ENCODE data around the gene PRRG1. TPM values are rescaled to one million over a fixed set of nuclear protein-coding genes. Genes with fewer than 3 reads are reported as not detected.

Gene PRRG1
- total RNA-seq, 1 experiment from 2014 or later: 10.5 TPM

DNA sequence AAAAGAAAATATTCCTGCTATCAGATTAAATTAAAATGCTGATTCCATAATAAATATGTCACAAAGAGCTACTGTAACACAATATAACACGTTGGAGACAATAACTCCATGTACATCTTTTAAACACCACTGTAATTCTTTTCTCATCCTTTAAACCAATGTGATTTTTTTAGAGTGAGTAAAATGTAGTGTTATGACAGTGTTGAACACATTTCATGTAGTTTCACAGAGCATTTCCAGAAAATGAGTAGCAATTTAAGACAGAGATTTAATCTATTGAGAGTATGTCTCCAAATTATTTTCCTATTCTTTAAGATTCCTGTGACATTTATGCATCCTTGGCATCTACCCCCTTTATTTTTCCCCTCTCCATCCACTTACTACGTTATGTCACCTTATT is 17.1 kb upstream of the PRRG1 start:
- POLR2A ChIA-PET: no interaction called here
- H3K4me3 Mint-ChIP-seq (ENCODE audit: unreplicated experiment): no peak overlapping the region
- intact Hi-C loops (cut with micrococcal nuclease): no loop called here

DNA sequence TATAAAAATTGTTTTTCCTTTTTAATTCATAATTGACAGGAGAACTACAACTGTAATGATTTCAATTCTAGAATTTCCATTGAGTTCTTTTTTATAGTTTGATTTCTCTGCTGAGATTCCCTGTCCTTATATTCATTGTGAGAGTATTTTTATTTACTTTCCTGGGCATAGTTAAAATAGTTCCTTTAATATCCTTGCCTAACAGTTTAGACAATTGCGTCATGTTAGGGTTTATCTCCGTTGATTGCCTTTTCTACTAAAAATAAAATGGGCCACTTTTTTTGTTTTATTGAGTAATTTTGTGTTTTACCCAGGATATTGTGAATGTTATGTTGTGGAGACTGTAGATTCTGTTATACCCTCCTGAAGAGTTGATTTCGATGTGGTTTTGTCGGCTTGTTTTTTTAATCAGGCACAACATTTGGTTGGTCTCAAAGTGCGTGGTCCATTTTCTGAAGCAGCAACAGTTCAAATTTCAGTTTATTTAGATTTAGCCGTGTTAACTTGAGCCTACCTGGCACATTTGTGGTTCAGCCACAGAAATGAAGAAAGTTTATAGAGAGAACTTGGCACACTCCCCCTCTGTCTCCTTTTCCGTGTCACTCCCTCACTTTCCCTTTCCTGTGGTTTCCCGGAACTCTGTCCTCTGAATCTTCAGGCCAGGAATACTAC is 16.0 kb upstream of the PRRG1 start:
- no peaks in the 10 kb centered on the region for H3K4me1 Mint-ChIP-seq (ENCODE audit: insufficient read depth, unreplicated experiment)
- no peak overlapping the region for H3K4me3 Mint-ChIP-seq (ENCODE audit: unreplicated experiment)
- TF ChIP-seq, protein P1, sequence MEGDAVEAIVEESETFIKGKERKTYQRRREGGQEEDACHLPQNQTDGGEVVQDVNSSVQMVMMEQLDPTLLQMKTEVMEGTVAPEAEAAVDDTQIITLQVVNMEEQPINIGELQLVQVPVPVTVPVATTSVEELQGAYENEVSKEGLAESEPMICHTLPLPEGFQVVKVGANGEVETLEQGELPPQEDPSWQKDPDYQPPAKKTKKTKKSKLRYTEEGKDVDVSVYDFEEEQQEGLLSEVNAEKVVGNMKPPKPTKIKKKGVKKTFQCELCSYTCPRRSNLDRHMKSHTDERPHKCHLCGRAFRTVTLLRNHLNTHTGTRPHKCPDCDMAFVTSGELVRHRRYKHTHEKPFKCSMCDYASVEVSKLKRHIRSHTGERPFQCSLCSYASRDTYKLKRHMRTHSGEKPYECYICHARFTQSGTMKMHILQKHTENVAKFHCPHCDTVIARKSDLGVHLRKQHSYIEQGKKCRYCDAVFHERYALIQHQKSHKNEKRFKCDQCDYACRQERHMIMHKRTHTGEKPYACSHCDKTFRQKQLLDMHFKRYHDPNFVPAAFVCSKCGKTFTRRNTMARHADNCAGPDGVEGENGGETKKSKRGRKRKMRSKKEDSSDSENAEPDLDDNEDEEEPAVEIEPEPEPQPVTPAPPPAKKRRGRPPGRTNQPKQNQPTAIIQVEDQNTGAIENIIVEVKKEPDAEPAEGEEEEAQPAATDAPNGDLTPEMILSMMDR (IDR thresholded peaks at IDR 0.05; ENCODE audit: unreplicated experiment): no peak
- intact Hi-C loops (cut with micrococcal nuclease): no loop called here
- H3K9me3 Mint-ChIP-seq (ENCODE audit: unreplicated experiment): no peaks in the 10 kb centered on the region
- peaks cover 23% of the 10 kb centered on the region for H3K27me3 Mint-ChIP-seq (ENCODE audit: insufficient read depth, unreplicated experiment)
- DNase-seq (ENCODE audit: unreplicated experiment): no peak
- CTCF ChIA-PET: no interaction called here
- no TSS peak for BruUV-seq (replicated peaks)
- no peaks in the 10 kb centered on the region for H3K36me3 Mint-ChIP-seq (ENCODE audit: insufficient read depth, unreplicated experiment)
- no peak overlapping the region for H3K27ac Mint-ChIP-seq (ENCODE audit: low read depth, unreplicated experiment)
- POLR2A ChIA-PET: no interaction called here

More for the DNA sequence above, 17.1 kb upstream of the PRRG1 start:
- Mint-ChIP-seq H3K36me3 (ENCODE audit: insufficient read depth, unreplicated experiment) (no peaks in the 10 kb centered on the region), H3K27me3 (ENCODE audit: insufficient read depth, unreplicated experiment) (peaks cover 21% of the 10 kb centered on the region), H3K4me1 (ENCODE audit: insufficient read depth, unreplicated experiment) (no peaks in the 10 kb centered on the region), H3K9me3 (ENCODE audit: unreplicated experiment) (no peaks in the 10 kb centered on the region), H3K27ac (ENCODE audit: low read depth, unreplicated experiment) (no peak overlapping the region)
- BruUV-seq (replicated peaks): no TSS peak
- no peak for DNase-seq (ENCODE audit: unreplicated experiment)
- TF ChIP-seq, protein P1 (IDR thresholded peaks at IDR 0.05; ENCODE audit: unreplicated experiment): no peak
- CTCF ChIA-PET: no interaction called here

DNA sequence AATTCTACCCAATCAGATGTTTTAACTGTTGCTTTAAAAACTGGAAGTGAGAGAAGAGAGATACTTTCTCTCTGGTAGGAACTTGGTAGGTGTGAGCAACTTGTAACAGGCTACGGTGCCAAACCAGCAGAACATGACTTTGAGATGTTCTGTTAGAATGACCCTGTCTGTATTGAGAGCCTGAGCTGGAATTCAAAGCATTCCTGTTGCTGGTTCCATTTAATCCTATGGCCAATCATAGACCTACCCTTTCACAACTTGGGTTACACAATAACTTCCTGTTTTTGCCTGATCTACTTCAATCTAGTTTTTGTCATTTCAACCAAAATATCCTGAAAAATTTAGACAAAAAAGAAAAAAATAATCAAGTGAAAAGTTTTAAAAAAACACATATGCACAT is 1.7 kb upstream of the PRRG1 start:
- TF ChIP-seq, protein P1 (IDR thresholded peaks at IDR 0.05; ENCODE audit: unreplicated experiment): no peak
- no TSS peak for BruUV-seq (replicated peaks)
- H3K9me3 Mint-ChIP-seq (ENCODE audit: unreplicated experiment): no peaks in the 10 kb centered on the region
- H3K36me3 Mint-ChIP-seq (ENCODE audit: insufficient read depth, unreplicated experiment): peaks cover 4% of the 10 kb centered on the region
- CTCF ChIA-PET: no interaction called here
- H3K27ac Mint-ChIP-seq (ENCODE audit: low read depth, unreplicated experiment): no peak overlapping the region
- intact Hi-C loops (cut with micrococcal nuclease): loop anchor here (10.0 kb wide), 1 partner anchor 137 kb away; no protein-coding TSS in a partner anchor
- peak; percentile 58 for DNase-seq (ENCODE audit: unreplicated experiment)
- H3K27me3 Mint-ChIP-seq (ENCODE audit: insufficient read depth, unreplicated experiment): peaks cover 51% of the 10 kb centered on the region
- peaks cover 20% of the 10 kb centered on the region for H3K4me1 Mint-ChIP-seq (ENCODE audit: insufficient read depth, unreplicated experiment)
- no peak overlapping the region for H3K4me3 Mint-ChIP-seq (ENCODE audit: unreplicated experiment)
- POLR2A ChIA-PET: no interaction called here

DNA sequence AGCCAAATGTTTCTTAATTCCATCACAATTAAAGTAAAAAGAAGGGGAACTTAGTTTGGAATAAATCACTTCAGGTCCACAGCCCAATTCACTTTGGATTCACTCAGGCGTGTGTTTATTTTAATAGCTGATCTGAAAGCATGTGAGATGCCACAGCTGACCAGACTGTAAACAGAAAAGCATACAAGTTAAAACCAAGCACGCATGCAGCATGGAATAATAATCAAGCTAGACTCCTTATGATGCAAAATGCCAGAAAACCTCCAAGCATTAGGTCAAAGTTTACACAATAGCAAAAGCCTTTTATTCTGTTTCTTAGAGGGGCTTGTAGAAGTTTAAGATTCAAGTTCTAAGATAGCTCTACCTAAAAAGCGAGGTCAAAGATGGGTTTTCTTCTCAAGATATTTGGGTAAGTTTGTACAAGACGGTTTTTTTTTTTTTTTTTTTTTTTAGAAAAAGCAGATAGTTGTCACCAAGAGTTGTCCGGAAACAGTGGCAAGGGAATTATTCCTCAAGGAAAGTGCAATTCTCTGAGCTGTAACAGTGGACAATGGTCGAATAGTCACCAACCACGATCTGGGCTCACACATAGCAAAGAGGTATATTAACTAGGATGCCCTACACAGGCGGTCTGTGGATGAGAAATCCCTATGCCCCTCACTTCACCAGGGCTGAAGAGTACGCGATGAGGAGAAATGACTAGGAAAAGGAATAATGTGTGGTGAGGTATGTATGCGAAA is 763 bp upstream of the PRRG1 start:
- ChIA-PET POLR2A (interaction anchor here (0.7 to 3.2 kb wide), 7 partner anchors 9 to 120 kb away, joined by 3 to 20 read pairs (median 5); no protein-coding TSS in a partner anchor), CTCF (interaction anchor here (0.6 kb wide), 2 partner anchors 226 to 1577 kb away, joined by 3 read pairs; no protein-coding TSS in a partner anchor)
- Mint-ChIP-seq H3K4me3 (ENCODE audit: unreplicated experiment) (peak overlapping the region; percentile 89), H3K36me3 (ENCODE audit: insufficient read depth, unreplicated experiment) (peaks cover 7% of the 10 kb centered on the region), H3K4me1 (ENCODE audit: insufficient read depth, unreplicated experiment) (peaks cover 22% of the 10 kb centered on the region), H3K27ac (ENCODE audit: low read depth, unreplicated experiment) (no peak overlapping the region), H3K27me3 (ENCODE audit: insufficient read depth, unreplicated experiment) (peaks cover 56% of the 10 kb centered on the region), H3K9me3 (ENCODE audit: unreplicated experiment) (no peaks in the 10 kb centered on the region)
- DNase-seq (ENCODE audit: unreplicated experiment): no peak
- BruUV-seq (replicated peaks): no TSS peak
- intact Hi-C loops (cut with micrococcal nuclease): loop anchor here (10.0 kb wide), 1 partner anchor 136 kb away; no protein-coding TSS in a partner anchor
- TF ChIP-seq, protein P1 (IDR thresholded peaks at IDR 0.05; ENCODE audit: unreplicated experiment): no peak

Measured in MCF 10A (cell line).